Activated naive CD8-positive, alpha-beta T cell (primary cell): ENCODE results near the gene RCAN3.
"Not testable (repeated sequence)": the region's sequence is repeated elsewhere in the genome, so short reads cannot be mapped to it uniquely, and the experiment has no call there.

Source experiments
- H3K27ac Mint-ChIP-seq: one replicate; pipeline ENCODE4 v1.8.0; 2021; ENCODE audit warnings: mixed read lengths
- H3K27me3 Mint-ChIP-seq: one replicate; pipeline ENCODE4 v1.8.0; 2021; ENCODE audit warnings: mixed read lengths
- H3K36me3 Mint-ChIP-seq: one replicate; pipeline ENCODE4 v1.8.0; 2021; ENCODE audit warnings: mixed read lengths
- H3K4me1 Mint-ChIP-seq: one replicate; pipeline ENCODE4 v1.8.0; 2021; ENCODE audit warnings: low read depth, mixed read lengths
- H3K4me3 Mint-ChIP-seq: one replicate; pipeline ENCODE4 v1.8.0; 2021; ENCODE audit warnings: mild to moderate bottlenecking, mixed read lengths
- H3K9me3 Mint-ChIP-seq: one replicate; pipeline ENCODE4 v1.8.0; 2021; ENCODE audit warnings: low read depth, mixed read lengths

Gene RCAN3

DNA sequence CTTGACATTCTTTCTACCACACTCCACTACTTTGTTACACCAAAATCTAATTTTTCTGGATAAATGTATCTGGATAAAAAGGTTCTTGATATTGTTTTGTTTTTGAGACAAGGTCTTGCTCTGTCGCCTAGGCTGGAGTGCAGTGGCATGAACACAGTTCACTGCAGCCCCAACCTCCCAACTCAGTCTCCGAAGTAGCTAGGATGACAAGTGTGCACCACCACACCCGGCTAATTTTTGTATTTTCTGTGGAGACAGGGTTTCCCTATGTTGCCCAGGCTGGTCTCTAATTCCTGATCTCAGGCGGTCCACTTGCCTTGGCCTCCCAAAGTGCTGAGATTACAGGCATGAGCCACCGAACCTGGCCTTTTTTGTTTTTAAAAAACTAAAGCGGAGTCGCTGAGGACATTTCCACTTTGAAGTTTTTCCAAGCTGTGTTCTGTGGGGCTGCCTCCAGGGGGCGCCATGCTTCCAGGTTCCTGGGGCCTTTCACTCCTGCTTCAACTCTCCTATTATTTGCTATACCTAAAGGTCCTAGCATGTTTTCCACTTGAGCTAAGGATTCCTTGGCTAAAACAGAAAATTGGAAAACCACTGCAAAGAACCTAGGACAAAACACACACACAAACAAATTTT is 39.2 kb downstream of the RCAN3 start:
- H3K27ac Mint-ChIP-seq: peak overlapping the region; percentile 97
- H3K36me3 Mint-ChIP-seq: peaks cover 8% of the 10 kb centered on the region
- peaks cover 73% of the 10 kb centered on the region for H3K4me1 Mint-ChIP-seq
- H3K9me3 Mint-ChIP-seq: no peaks in the 10 kb centered on the region
- H3K4me3 Mint-ChIP-seq: peak overlapping the region; percentile 78
- no peaks in the 10 kb centered on the region for H3K27me3 Mint-ChIP-seq

- Mint-ChIP-seq H3K27ac (no peak overlapping the region), H3K9me3 (no peaks in the 10 kb centered on the region), H3K36me3 (peaks cover 2% of the 10 kb centered on the region), H3K27me3 (no peaks in the 10 kb centered on the region), H3K4me1 (peaks cover 58% of the 10 kb centered on the region), H3K4me3 (no peak overlapping the region)
Measured at GRCh38 chr1:24544239-24544638, 41.6 kb downstream of the RCAN3 start.

- H3K27me3 Mint-ChIP-seq: no peaks in the 10 kb centered on the region
- no peak overlapping the region for H3K4me3 Mint-ChIP-seq
- H3K9me3 Mint-ChIP-seq: no peaks in the 10 kb centered on the region
- H3K4me1 Mint-ChIP-seq: peaks cover 43% of the 10 kb centered on the region
- peak overlapping the region; percentile 56 for H3K27ac Mint-ChIP-seq
- peaks cover 2% of the 10 kb centered on the region for H3K36me3 Mint-ChIP-seq
Measured at GRCh38 chr1:24545662-24546061, 43.0 kb downstream of the RCAN3 start.

GRCh38 chr1:24547195-24547594 is 44.6 kb downstream of the RCAN3 start:
- H3K4me1 Mint-ChIP-seq: peaks cover 29% of the 10 kb centered on the region
- no peaks in the 10 kb centered on the region for H3K27me3 Mint-ChIP-seq
- H3K4me3 Mint-ChIP-seq: no peak overlapping the region
- H3K36me3 Mint-ChIP-seq: peaks cover 2% of the 10 kb centered on the region
- no peaks in the 10 kb centered on the region for H3K9me3 Mint-ChIP-seq
- H3K27ac Mint-ChIP-seq: no peak overlapping the region

GRCh38 chr1:24548070-24548469 is 45.4 kb downstream of the RCAN3 start:
- Mint-ChIP-seq H3K9me3 (no peaks in the 10 kb centered on the region), H3K27me3 (no peaks in the 10 kb centered on the region), H3K4me1 (peaks cover 20% of the 10 kb centered on the region), H3K36me3 (no peaks in the 10 kb centered on the region), H3K4me3 (no peak overlapping the region), H3K27ac (no peak overlapping the region)

- not testable (repeated sequence) for H3K36me3 Mint-ChIP-seq, H3K9me3 Mint-ChIP-seq, H3K27me3 Mint-ChIP-seq, H3K4me3 Mint-ChIP-seq, H3K27ac Mint-ChIP-seq
- peaks cover 20% of the 10 kb centered on the region for H3K4me1 Mint-ChIP-seq
Measured at GRCh38 chr1:24549210-24549609, 46.6 kb downstream of the RCAN3 start.

DNA sequence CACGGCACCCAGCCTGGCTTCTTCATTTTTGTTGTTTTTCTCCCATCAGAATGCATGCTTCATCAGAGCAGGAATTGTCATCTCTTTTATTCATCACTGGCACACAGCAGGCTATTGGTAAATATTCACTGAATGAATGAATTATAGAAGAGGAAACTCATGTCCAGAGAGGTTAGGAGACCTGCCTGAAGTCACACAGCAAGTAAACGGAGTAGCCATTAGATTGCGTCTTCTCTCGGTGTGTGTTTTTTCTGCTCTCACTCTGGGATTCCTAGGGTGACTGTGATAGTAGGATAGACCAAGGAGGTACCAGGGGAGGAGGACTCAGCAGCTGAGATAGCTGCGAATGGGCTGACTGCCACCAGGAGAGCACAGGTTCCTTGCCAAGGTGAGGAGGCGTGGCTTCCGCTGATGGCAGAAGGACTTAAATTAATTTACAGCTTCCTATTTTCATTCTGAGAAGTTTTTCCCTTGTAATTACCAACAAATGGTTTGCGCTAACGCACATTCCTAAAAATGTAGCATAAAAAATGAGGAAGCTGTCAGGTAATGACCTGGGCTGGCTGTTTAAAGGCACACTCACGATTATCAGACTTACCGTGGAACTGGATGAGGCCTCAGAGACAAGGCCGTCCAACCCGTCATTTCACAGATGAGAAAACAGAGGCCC is 48.8 kb downstream of the RCAN3 start:
- peaks cover 5% of the 10 kb centered on the region for H3K4me1 Mint-ChIP-seq
- H3K9me3 Mint-ChIP-seq: no peaks in the 10 kb centered on the region
- H3K36me3 Mint-ChIP-seq: no peaks in the 10 kb centered on the region
- H3K27ac Mint-ChIP-seq: no peak overlapping the region
- H3K4me3 Mint-ChIP-seq: no peak overlapping the region
- H3K27me3 Mint-ChIP-seq: no peaks in the 10 kb centered on the region

GRCh38 chr1:24551960-24552571 is 49.4 kb downstream of the RCAN3 start:
- H3K4me3 Mint-ChIP-seq: no peak overlapping the region
- H3K4me1 Mint-ChIP-seq: peaks cover 9% of the 10 kb centered on the region
- no peaks in the 10 kb centered on the region for H3K9me3 Mint-ChIP-seq
- no peaks in the 10 kb centered on the region for H3K36me3 Mint-ChIP-seq
- H3K27me3 Mint-ChIP-seq: no peaks in the 10 kb centered on the region
- H3K27ac Mint-ChIP-seq: no peak overlapping the region

DNA sequence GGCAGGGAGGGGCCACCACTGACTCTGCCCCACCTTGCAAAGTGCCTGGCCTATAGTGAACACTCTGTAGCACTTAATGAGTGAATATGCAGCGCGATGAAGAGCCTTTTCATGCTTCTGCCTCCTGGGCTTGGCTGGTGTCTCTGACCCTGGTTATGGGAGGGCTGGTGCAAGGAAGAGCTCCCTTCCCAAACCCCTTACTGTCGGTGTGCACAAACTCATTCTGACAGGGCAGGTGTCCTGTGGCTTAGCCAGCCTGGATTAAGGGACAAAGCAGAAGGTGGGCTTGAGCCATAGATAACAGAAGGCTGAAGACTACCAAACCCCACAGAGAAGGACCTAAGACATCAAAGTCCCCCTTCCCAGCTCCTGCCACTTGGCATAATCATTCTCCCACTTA is 51.3 kb downstream of the RCAN3 start:
- Mint-ChIP-seq H3K9me3 (no peaks in the 10 kb centered on the region), H3K36me3 (no peaks in the 10 kb centered on the region), H3K27ac (no peak overlapping the region), H3K4me1 (peaks cover 14% of the 10 kb centered on the region), H3K27me3 (no peaks in the 10 kb centered on the region), H3K4me3 (no peak overlapping the region)

- Mint-ChIP-seq H3K9me3 (no peaks in the 10 kb centered on the region), H3K4me3 (peak overlapping the region; percentile 84), H3K36me3 (no peaks in the 10 kb centered on the region), H3K4me1 (peaks cover 14% of the 10 kb centered on the region), H3K27me3 (no peaks in the 10 kb centered on the region), H3K27ac (no peak overlapping the region)
Measured at GRCh38 chr1:24554714-24555113, 52.1 kb downstream of the RCAN3 start.

DNA sequence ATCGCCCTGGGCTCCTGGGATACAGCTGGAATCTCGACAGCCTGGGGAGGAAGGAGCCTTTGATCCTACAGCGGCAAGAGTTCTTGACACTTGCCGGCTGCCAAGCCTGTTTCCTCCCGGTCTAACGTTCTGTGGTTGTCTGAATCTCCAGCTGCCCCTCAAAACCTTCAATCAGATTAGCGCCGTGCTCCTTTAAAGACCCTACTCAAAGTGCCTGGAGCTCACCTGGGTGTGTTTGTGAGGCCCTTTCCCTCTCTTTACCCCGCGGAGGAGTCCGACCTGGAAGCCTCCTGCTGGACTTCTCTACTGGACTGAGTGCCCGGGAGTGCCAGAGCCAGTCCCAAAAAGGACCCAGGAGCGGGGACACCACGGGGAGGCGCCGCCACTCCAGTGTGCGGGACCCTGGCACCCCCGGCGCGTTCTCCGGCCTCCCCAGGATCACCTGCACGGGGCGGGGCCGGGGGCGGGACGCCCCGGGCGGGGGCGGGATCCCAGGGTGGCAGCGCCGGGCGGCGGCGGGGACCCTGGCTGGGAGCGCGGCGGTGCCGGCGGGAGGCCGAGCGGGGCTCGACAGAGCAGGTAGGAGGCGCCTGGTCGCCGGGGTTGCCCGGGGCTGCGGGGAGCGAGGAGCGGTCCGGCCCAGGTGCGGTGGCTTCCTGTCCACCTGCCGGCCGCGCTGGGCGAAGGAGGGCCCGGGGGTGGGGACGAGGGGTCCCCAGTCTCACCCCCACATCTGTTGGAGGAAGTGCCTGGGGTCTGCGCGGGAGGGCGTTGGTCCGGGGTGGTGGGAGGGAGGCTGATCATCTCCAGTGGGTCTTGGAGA is 53.2 kb downstream of the RCAN3 start, which contains the start of gene NCMAP:
Gene NCMAP, plus strand, starts transcription at position 497 of the 823 bp plus-strand sequence. CDS start 39,344 bp downstream, outside the sequence.
- Mint-ChIP-seq H3K36me3 (no peaks in the 10 kb centered on the region), H3K27ac (no peak within 1 kb of the TSS), H3K9me3 (no peaks in the 10 kb centered on the region), H3K4me1 (peaks cover 14% of the 10 kb centered on the region), H3K4me3 (peak within 1 kb of the TSS; percentile 84), H3K27me3 (no peaks in the 10 kb centered on the region)

DNA sequence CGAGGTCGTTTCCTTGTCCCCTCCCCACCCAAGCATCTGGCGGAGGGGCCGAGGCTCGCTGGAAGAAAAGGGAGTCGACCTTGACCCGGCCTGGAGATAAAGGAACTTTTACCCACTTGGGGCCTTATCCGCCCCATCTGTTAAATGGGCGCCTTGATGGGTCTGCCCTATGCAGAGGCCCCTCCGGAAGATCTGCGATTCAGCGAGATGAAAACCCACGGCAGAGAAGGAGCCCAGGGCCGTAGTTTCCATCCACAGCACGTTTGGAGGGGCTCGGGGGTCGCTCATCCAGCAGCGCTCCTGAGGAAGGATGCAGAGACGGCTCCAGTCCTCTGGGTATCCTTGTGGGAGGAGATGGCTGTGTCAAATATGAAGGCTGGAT is 53.8 kb downstream of the RCAN3 start:
- H3K4me3 Mint-ChIP-seq: peak overlapping the region; percentile 67
- no peaks in the 10 kb centered on the region for H3K27me3 Mint-ChIP-seq

GRCh38 chr1:24557220-24557619 is 54.6 kb downstream of the RCAN3 start:
- no peaks in the 10 kb centered on the region for H3K9me3 Mint-ChIP-seq
- H3K27ac Mint-ChIP-seq: no peak overlapping the region
- no peaks in the 10 kb centered on the region for H3K36me3 Mint-ChIP-seq
- H3K4me1 Mint-ChIP-seq: peaks cover 15% of the 10 kb centered on the region
- no peaks in the 10 kb centered on the region for H3K27me3 Mint-ChIP-seq
- peak overlapping the region; percentile 67 for H3K4me3 Mint-ChIP-seq

More for the DNA sequence above, 53.8 kb downstream of the RCAN3 start:
- H3K27ac Mint-ChIP-seq: no peak overlapping the region
- H3K4me1 Mint-ChIP-seq: peaks cover 14% of the 10 kb centered on the region
- no peaks in the 10 kb centered on the region for H3K9me3 Mint-ChIP-seq
- no peaks in the 10 kb centered on the region for H3K36me3 Mint-ChIP-seq

GRCh38 chr1:24557711-24558131 is 55.1 kb downstream of the RCAN3 start:
- Mint-ChIP-seq H3K27ac (no peak overlapping the region), H3K27me3 (no peaks in the 10 kb centered on the region), H3K4me1 (peaks cover 20% of the 10 kb centered on the region), H3K9me3 (no peaks in the 10 kb centered on the region), H3K36me3 (no peaks in the 10 kb centered on the region), H3K4me3 (no peak overlapping the region)

- Mint-ChIP-seq H3K4me1 (peaks cover 22% of the 10 kb centered on the region), H3K36me3 (no peaks in the 10 kb centered on the region), H3K27ac (no peak overlapping the region), H3K9me3 (no peaks in the 10 kb centered on the region), H3K27me3 (no peaks in the 10 kb centered on the region), H3K4me3 (no peak overlapping the region)
Measured at GRCh38 chr1:24558455-24558854, 55.8 kb downstream of the RCAN3 start.
